IMR-90 (cell line): ENCODE data around the gene CAPN7. TPM values are rescaled to one million over a fixed set of nuclear protein-coding genes. Genes with fewer than 3 reads are reported as not detected.

ENCODE experiments used
- ATAC-seq: fragments of 200-7000 bp; cut with Tn5 transposase; 2 replicates; pipeline ENCODE4 v1.9.1; 2020; ENCODE audit warnings: low read depth, mild to moderate bottlenecking, moderate library complexity
- BruUV-seq: library from RNA; stranded (reverse); fragments of 400-500 nt; replicated peaks from 2 replicates; lab custom pipeline; 2021; lab: Mats Ljungman, UMichigan
- CTCF ChIA-PET: fragments of 300-600 bp; formaldehyde crosslinking; extraction: SDS; loops from one replicate; lab custom pipeline; 2021; ENCODE audit warnings: antibody characterized with exemption; lab: Yijun Ruan, JAX
- POLR2A ChIA-PET: fragments of 300-600 bp; sonication (Branson Sonifier 250); formaldehyde crosslinking; loops from one replicate; lab custom pipeline; 2022; ENCODE audit warnings: antibody characterized with exemption; ENCODE audit not compliant: unreplicated experiment; lab: Charles Lee
- DNase-seq: peaks from one replicate; pipeline ENCODE4 v3.0.0; 2013
- H2AFZ ChIP-seq: replicated peaks from 2 replicates; pipeline ENCODE3; 2013; ENCODE audit warnings: low read length, mild to moderate bottlenecking; ENCODE audit not compliant: poor library complexity
- H2AK5ac ChIP-seq: 2 replicates; pipeline ENCODE4 v1.6.1; 2013; ENCODE audit warnings: low read depth, low read length, inconsistent platforms
- H2AK9ac ChIP-seq: replicated peaks from 2 replicates; pipeline ENCODE3; 2013; ENCODE audit warnings: mild to moderate bottlenecking, low read depth, low read length, moderate library complexity; ENCODE audit not compliant: poor library complexity
- H2BK120ac ChIP-seq: 2 replicates; pipeline ENCODE4 v1.6.1; 2013; ENCODE audit warnings: low read depth, low read length, inconsistent platforms
- H2BK15ac ChIP-seq: 3 replicates; pipeline ENCODE4 v1.6.1; 2013; ENCODE audit warnings: low read depth, low read length, inconsistent platforms
- H2BK20ac ChIP-seq: 2 replicates; pipeline ENCODE4 v1.6.1; 2013; ENCODE audit warnings: low read depth, mild to moderate bottlenecking, inconsistent platforms, low read length, moderate library complexity
- H2BK5ac ChIP-seq: 2 replicates; pipeline ENCODE4 v1.6.1; 2013; ENCODE audit warnings: mild to moderate bottlenecking, low read depth, low read length, inconsistent platforms; ENCODE audit not compliant: poor library complexity, severe bottlenecking
- H3K14ac ChIP-seq: replicated peaks from 2 replicates; pipeline ENCODE4 v1.6.1; 2013; ENCODE audit warnings: low read depth, low read length, inconsistent platforms
- H3K18ac ChIP-seq: 2 replicates; pipeline ENCODE4 v1.6.1; 2013; ENCODE audit warnings: low read depth, low read length, control low read depth
- H3K23ac ChIP-seq: 2 replicates; pipeline ENCODE4 v1.6.1; 2013; ENCODE audit warnings: low read depth, low read length, inconsistent platforms
- H3K27ac ChIP-seq: 2 replicates; pipeline ENCODE4 v1.5.1; 2013; ENCODE audit warnings: mild to moderate bottlenecking, control low read depth, low read length; ENCODE audit not compliant: insufficient read depth
- H3K27me3 ChIP-seq: 2 replicates; pipeline ENCODE4 v1.6.1; 2013; ENCODE audit warnings: low read length; ENCODE audit not compliant: control insufficient read depth, insufficient read depth
- H3K36me3 ChIP-seq: 2 replicates; pipeline ENCODE4 v1.6.1; 2013; ENCODE audit warnings: low read length, mixed read lengths; ENCODE audit not compliant: control insufficient read depth, insufficient read depth
- H3K4ac ChIP-seq: 2 replicates; pipeline ENCODE4 v1.6.1; 2013; ENCODE audit warnings: low read depth, low read length, inconsistent platforms
- H3K4me1 ChIP-seq: 2 replicates; pipeline ENCODE4 v1.6.1; 2013; ENCODE audit warnings: low read length, mixed read lengths; ENCODE audit not compliant: control insufficient read depth, insufficient read depth
- H3K4me2 ChIP-seq: 2 replicates; pipeline ENCODE4 v1.6.1; 2013; ENCODE audit warnings: low read depth, mild to moderate bottlenecking, control low read depth, low read length, moderate library complexity
- H3K4me3 ChIP-seq: 2 replicates; pipeline ENCODE4 v1.5.1; 2013; ENCODE audit warnings: low read depth, mild to moderate bottlenecking, control low read depth, low read length, moderate library complexity; ENCODE audit not compliant: insufficient read depth
- H3K56ac ChIP-seq: 2 replicates; pipeline ENCODE4 v1.6.1; 2013; ENCODE audit warnings: low read length, inconsistent platforms; ENCODE audit not compliant: insufficient read depth; ENCODE audit errors: extremely low read depth
- H3K79me1 ChIP-seq, 2 experiments: 2 replicates each; pipeline ENCODE4 v1.6.1; 2013; ENCODE audit warnings: low read length in 2 of 2, inconsistent platforms in 1 of 2, low read depth in 1 of 2
- H3K9ac ChIP-seq: 2 replicates; pipeline ENCODE4 v1.6.1; 2013; ENCODE audit warnings: low read depth, low read length, control low read depth
- H3K9me1 ChIP-seq: 2 replicates; pipeline ENCODE4 v1.6.1; 2013; ENCODE audit warnings: low read length, inconsistent platforms; ENCODE audit not compliant: insufficient read depth
- H3K9me3 ChIP-seq: 2 replicates; pipeline ENCODE4 v1.6.1; 2013; ENCODE audit warnings: low read length; ENCODE audit not compliant: control insufficient read depth, insufficient read depth
- H4K20me1 ChIP-seq: 2 replicates; pipeline ENCODE4 v1.6.1; 2013; ENCODE audit warnings: low read length, inconsistent platforms; ENCODE audit not compliant: insufficient read depth
- H4K5ac ChIP-seq: 2 replicates; pipeline ENCODE4 v1.6.1; 2013; ENCODE audit warnings: mild to moderate bottlenecking, low read depth, low read length, control low read depth
- H4K8ac ChIP-seq, 2 experiments: 2 replicates each; pipeline ENCODE4 v1.6.1; 2013; ENCODE audit warnings: low read depth in 2 of 2, low read length in 2 of 2, control low read depth in 1 of 2, inconsistent platforms in 1 of 2
- H4K91ac ChIP-seq: 2 replicates; pipeline ENCODE4 v1.6.1; 2013; ENCODE audit warnings: low read depth, low read length, inconsistent platforms; ENCODE audit not compliant: insufficient read depth
- CEBPB ChIP-seq: IDR thresholded peaks from 2 replicates; pipeline ENCODE4 v1.6.1; 2012; ENCODE audit warnings: low read depth, low read length, improper control_type of control experiment
- CHD1 ChIP-seq: IDR thresholded peaks from 2 replicates; pipeline ENCODE4 v1.6.1; 2012; ENCODE audit warnings: low read depth, low read length, improper control_type of control experiment
- MAFK ChIP-seq: IDR thresholded peaks from 2 replicates; pipeline ENCODE4 v1.6.1; 2012; ENCODE audit warnings: low read depth, low read length, improper control_type of control experiment
- MAZ ChIP-seq: IDR thresholded peaks from 2 replicates; pipeline ENCODE4 v1.6.1; 2012; ENCODE audit warnings: low read depth, mild to moderate bottlenecking, low read length, improper control_type of control experiment, moderate library complexity, borderline replicate concordance
- RFX5 ChIP-seq: IDR thresholded peaks from 2 replicates; pipeline ENCODE4 v1.8.0; 2012; ENCODE audit warnings: low read depth, mild to moderate bottlenecking, low read length, moderate library complexity
- USF2 ChIP-seq: fragments of 150-350 bp; IDR thresholded peaks from 2 replicates; pipeline ENCODE4 v1.6.1; 2017; ENCODE audit warnings: mild to moderate bottlenecking, antibody characterized with exemption, low read length, low read depth
- WGBS, 2 experiments: methylation state at CpG; one replicate each; pipeline versions ENCODE4 v1.1.5 to v1.1.7; 2013; ENCODE audit warnings: missing lambda C conversion rate in 2 of 2; ENCODE audit not compliant: insufficient read length in 1 of 2; ENCODE audit errors: extremely low coverage in 2 of 2; 5-methylcytosine and 5-hydroxymethylcytosine counted together
- dilution Hi-C: fragments of 300-500 bp; cut with HindIII; formaldehyde crosslinking; loops from one replicate; pipeline ENCODE4 v1.14.3; 2018; ENCODE audit warnings: low sequenced_read_pairs; ENCODE audit not compliant: unreplicated experiment
- in situ Hi-C: fragments of 300-500 bp; cut with MboI; formaldehyde crosslinking; loops from 3 replicates; pipeline ENCODE4 v1.14.3; 2019; ENCODE audit warnings: low sequenced_read_pairs, inconsistent platforms, mixed read lengths
- intact Hi-C: fragments of 100-400 bp; cut with micrococcal nuclease; formaldehyde crosslinking; loops from 2 replicates; pipeline ENCODE4 v1.10.0; 2022
- polyA plus RNA-seq, 3 experiments: library from polyadenylated mRNA; depleted of rRNA; stranded (reverse); fragments of >200 nt; gene quantifications; 2 replicates each; pipeline ENCODE4 v1.2.3, GENCODE V29; 2012; ENCODE audit warnings: low replicate concordance in 1 of 3
- total RNA-seq: library from RNA; depleted of rRNA; stranded (reverse); fragments of >200 nt; gene quantifications from 2 replicates; pipeline ENCODE4 v1.2.3, GENCODE V29; 2012

The CAPN7 gene
- total and polyA plus RNA-seq, 2 of the 4 experiments (the other 2 are of a cell fraction): 14.5 to 21.3 TPM

DNA sequence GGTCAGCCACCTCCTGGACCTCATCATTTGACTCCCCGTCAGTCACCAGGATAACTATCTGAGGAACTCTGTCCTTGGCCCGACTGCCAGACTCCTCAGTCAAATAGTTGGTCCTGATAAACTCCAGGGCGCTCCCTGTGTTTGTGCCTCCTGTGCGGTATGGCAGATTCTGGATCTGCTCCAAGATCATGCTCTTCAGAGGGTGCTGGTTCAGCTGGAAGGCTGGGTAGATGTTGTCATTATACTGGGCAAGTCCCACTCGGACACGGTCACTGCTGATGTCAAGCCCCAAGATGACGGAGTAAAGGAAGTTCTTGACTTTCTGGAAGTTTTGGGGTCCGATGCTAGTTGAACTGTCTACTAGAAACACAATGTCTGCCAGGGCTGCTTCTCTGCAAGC lies 31.1 kb upstream of the CAPN7 start:
- no peak for TF ChIP-seq RFX5
- TF ChIP-seq MAFK: no peak
- TF ChIP-seq USF2: no peak
- TF ChIP-seq CEBPB: no peak
- TF ChIP-seq MAZ: no peak
- no peak for TF ChIP-seq CHD1
- no peaks in the 10 kb centered on the region for H4K20me1 ChIP-seq
- no peak overlapping the region for H4K8ac ChIP-seq
- intact Hi-C loops: no loop called here
- no peak overlapping the region for H2BK15ac ChIP-seq
- in situ Hi-C loops: no loop called here
- no peak overlapping the region; the same call in 1 of the 2 replicates for H3K23ac ChIP-seq
- 48% methylated on average over 3 of the region's 8 CpGs; no CpG with 5 or more reads in 1 of the 2 experiments for WGBS, 2 experiments
- no peak overlapping the region for H2AK9ac ChIP-seq
- dilution Hi-C loops: no loop called here
- no peak overlapping the region for H4K5ac ChIP-seq
- no peak overlapping the region for H2AFZ ChIP-seq
- H3K36me3 ChIP-seq: no peaks in the 10 kb centered on the region
- H4K91ac ChIP-seq: no peak overlapping the region
- H3K27ac ChIP-seq: no peak overlapping the region
- H3K14ac ChIP-seq: no peak overlapping the region
- ATAC-seq (no peak), DNase-seq (no peak)
- ChIA-PET CTCF (no interaction called here), POLR2A (no interaction called here)
- H3K27me3 ChIP-seq: peaks cover 45% of the 10 kb centered on the region
- no peak overlapping the region for H3K9ac ChIP-seq
- H2BK120ac ChIP-seq: no peak overlapping the region
- H3K56ac ChIP-seq: no peak overlapping the region
- H3K18ac ChIP-seq: no peak overlapping the region
- H3K4ac ChIP-seq: no peak overlapping the region
- H2BK5ac ChIP-seq: no peak overlapping the region
- H3K9me1 ChIP-seq: no peaks in the 10 kb centered on the region
- no TSS peak for BruUV-seq
- H2BK20ac ChIP-seq: no peak overlapping the region
- H3K4me1 ChIP-seq: no peaks in the 10 kb centered on the region
- no peaks in the 10 kb centered on the region for H3K79me1 ChIP-seq
- no peak overlapping the region for H2AK5ac ChIP-seq
- H3K4me2 ChIP-seq: no peak overlapping the region
- H3K4me3 ChIP-seq: no peak overlapping the region
- peaks cover 3% of the 10 kb centered on the region; the same call in 1 of the 2 replicates for H3K9me3 ChIP-seq
